Stimulated activated CD4-positive, alpha-beta T cell treated with anti-CD3 and anti-CD28 coated beads, Interleukin-12 subunit alpha, Interleukin-12 subunit beta, amount 100 ng/mL, for 24 hours (primary cell): ENCODE data around the gene SLC22A8.
"Not testable (repeated sequence)": the region's sequence is repeated elsewhere in the genome, so short reads cannot be mapped to it uniquely, and the experiment has no call there.

Source experiments
- DNase-seq, 2 experiments: peaks; one replicate each; pipeline ENCODE4 v3.0.0-alpha.2; 2020; ENCODE audit warnings: low read depth in 2 of 2

SLC22A8 gene

DNA sequence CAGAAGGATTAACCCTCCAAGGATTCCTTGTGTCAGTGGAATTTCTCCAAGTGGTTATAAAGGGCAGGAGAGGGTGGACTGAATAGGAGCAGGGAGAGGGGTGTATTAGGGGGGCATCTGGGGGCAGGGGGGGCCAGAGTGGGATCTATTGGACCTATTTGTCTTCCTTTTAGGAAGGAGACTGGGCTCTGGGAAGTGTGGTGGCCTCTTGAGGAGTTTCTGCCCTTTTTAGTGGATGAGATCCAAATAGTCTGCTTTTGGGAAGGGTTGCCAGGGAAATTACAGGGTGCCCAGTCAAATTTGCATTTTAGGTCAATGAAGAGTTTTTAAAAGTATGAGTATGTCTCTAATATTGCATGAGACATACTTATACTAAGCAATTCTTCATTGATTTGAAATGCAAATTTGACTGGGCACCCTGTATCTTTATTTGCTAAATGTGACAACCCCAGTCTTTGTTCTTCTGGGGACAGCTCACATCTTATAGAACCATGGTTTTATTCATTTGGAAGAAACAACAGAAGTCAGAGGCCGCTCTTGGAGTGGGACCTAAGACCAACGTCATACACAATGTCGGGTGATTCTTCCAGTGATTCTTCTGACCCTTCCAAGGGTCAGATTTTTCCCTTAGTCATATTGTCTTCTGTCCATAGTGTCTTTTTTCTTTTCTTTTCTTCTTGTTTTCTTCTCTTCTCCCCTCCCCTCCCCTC lies 30.4 kb downstream of the SLC22A8 start:
- no peak for DNase-seq

GRCh38 chr11:62984451-62984991 lies 31.1 kb downstream of the SLC22A8 start, which contains the start of gene SLC22A6:
SLC22A6 (minus strand) TSS chr11:62984967; CDS start chr11:62984690, 277 bp downstream.
- DNase-seq = no peak

DNA sequence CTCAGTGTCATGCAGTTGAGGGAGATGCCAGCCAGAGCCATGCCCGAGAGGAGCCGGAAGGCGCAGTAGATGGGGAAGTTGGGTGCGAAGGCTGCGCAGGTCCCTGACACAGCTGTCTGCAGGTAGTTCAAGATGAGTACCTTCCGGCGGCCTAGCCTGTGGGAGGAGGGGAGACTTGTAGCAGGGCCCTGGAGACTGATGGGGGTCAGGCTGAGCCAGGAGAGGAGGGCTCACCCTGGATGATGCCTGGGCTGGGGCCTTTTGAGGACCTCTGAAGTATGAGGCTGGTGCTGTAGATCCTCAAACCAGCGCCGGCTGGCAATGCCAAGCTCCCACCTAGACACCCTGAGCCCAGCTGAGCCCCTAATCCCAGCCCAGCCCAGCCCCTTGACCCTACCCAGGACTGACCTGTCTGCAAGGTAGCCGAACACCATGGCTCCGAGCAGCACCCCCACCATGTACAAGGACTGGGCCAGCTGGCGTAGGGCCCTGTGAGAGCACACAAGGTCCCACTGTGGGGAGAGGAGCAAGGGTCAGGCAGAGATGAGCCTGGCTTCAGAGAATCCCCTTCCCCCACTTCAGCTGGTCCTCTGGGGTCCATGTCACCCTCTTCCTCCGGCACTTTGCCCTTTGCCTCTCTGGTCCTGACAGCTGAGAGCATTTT lies 32.0 kb downstream of the SLC22A8 start:
- no peak for DNase-seq

DNA sequence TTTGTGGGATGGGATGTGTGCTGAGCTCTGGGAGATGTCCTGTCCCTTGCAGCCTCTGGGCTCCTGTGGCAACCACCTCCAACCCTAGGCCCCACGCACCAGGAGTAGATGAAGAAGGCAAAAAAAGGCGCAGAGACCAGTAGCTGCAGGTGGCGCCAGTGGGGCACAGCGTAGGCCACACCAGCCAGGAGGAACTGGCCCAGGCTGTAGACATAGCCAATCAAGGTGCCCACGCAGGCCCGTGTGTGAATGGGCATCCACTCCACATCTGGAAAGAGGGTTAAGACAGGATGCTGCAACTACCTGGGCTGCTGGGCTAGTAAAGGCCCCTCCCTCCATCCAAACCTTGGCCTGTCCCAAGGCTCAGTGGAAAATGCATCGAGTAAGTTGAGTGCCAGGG lies 33.9 kb downstream of the SLC22A8 start:
- no peak for DNase-seq

DNA sequence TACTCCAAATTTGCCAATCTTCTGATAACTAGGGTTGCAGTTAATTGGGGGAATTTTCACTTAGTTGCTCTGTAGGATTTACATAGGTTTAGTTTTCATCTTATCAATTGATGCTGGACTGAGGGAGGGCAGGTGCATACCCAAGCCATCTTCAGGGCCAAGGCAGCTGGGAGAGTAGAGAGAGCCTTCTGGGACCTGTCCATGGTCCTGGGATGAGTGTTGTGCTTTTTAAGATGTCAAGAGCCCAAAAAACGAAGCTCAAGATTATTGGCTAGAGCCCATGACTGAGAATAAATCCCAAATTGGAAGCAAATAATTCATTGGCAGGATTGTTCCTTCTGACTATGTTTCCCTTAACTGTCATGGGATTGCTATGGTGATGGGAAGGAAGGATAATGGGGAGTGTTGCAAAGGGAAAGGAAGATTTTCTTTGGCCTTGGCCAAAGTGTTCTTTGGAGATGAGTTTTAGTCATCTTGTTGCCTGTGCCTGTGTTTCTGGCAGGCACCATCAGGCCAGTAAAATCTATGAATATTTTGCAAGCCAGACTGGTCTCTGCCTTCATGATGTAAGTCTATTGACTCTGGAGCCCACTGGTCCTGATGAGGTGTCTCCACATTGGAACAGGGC lies 35.4 kb downstream of the SLC22A8 start:
- DNase-seq = no peak

DNA sequence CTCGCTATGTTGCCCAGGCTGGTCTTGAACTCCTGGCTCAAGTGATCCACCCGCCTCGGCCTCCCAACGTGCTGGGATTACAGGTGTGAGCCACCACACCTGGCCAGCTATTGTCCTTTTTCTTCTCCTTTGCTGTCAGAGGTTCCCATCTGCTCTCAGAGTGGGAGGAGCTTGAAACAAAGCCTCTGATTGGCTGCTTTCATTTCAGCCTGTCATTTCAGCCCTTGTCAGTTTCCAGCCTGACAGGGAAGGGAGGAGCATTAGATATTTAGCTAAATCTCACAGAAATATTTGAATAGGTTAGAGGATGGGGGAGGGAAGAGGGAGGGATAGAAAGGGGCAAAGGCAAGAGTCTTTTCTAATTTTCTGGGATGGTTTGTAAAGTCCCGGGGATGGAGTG lies 39.5 kb downstream of the SLC22A8 start:
- DNase-seq = no peak

DNA sequence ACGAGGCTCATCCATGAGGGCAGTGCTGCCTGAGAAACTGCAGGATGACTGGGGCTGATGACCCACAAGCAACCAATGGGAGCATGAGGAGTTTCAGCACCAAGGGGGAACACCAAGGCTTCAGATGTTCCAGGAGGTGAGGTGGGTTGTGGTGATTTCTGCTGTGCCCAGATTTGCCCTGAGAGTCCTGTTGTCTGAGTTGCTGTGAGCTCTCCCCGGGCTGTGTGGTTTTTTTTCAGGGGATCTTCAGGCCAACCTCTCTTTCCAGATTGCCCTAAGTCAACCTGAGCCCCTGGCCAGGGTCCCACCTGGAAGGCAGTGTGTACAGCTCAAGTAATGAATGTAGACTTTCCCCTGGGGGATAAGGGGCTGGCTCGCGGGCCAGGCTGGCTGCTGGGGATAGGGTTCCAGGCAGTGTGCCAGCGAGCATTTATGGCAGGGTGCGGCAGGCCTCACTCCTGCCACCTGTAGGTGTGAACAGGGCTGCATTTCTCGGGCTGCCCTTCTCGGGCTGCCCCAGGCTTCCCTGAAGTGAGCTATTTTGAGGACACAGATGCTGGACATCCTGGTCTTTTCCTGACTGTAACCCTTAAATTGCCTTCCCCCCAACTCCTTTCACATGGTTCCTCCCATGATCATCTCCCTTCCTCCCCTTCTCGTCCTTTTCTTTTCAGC lies 40.7 kb downstream of the SLC22A8 start:
- DNase-seq = peak in 1 of 2 experiments; percentile 6

DNA sequence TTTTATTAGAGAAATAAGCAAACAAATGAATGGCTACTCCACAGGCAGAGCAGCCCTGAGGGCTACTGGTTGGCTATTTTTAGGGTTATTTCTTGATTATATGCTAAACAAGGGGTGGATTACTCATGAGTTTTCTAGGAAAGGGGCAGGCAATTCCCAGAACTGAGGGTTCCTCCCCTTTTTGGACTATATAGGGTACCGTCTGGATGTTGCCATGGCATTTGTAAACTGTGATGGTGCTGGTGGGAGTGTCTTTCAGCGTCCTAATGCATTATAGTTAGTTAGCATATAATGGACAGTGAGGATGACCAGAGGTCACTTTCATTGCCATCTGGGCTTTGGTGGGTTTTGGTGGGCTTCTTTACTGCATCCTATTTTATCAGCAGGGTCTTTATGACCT lies 50.1 kb downstream of the SLC22A8 start:
- DNase-seq = no peak

DNA sequence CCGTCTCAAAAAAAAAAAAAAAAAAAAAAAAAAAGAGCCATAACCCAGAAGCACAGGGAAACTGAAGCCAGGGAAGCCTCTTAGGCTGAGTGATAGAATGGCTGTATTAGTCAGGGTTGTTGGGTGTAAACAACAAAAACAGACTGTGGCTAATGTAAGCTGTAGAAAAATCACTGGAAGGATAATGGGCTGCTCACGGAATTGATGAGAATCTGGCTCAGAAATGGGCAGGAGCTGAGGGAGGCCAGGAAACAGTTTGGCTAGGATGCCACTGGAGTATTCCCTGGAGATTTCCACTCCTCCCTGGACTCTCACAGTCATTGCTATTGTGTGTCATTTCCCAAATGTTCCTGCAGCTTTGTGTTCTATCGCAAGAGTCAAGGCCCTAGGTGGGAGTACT lies 53.2 kb downstream of the SLC22A8 start:
- DNase-seq = no peak

DNA sequence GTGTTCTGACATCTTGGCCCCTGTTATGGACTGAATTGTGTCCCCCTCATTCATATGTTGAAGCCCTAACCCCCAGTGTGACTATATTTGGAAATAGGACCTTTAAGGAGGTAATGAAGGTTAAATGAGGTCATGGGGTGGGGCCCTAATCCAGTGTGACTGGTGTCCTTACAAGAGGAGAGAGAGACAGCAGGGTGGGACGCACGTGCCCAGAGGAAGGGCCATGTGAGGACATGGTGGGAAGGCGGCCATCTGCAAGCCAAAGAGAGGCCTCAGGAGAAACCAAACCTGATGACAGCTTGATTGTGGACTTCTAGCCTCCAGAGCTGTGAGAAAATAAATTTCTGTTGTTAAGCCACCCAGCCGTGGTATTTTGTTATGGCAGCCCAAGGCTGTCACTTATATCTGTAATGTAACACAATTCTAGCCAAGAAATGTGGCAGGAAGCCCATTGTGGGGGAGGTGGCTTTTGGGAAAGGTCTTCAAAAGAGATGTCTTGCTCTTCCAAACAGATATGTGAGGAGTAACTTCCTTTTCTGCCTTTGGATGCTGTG lies 54.5 kb downstream of the SLC22A8 start:
- DNase-seq = no peak

GRCh38 chr11:62959422-62959980 lies 56.1 kb downstream of the SLC22A8 start:
- DNase-seq = no peak

GRCh38 chr11:62958547-62959421 lies 56.9 kb downstream of the SLC22A8 start:
- no peak for DNase-seq

DNA sequence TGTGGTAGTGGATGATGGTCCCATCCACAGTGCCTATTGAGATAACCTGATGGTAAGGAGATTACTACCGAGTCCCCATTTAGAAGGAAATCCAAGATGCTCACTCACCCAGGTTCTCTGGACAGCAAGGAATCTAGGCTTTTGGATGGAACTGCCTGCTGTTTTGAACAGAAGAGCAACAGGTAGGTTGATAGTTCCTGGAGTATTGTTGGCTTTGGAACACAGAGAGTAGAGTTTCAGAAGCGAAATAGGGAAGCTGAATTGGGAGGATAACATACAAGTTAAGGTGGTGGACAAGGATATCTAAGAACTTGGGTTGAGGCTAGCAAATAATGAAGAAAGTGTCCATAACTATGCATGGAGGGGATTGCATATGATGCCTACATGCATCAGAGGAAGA lies 58.5 kb downstream of the SLC22A8 start:
- DNase-seq = no peak

DNA sequence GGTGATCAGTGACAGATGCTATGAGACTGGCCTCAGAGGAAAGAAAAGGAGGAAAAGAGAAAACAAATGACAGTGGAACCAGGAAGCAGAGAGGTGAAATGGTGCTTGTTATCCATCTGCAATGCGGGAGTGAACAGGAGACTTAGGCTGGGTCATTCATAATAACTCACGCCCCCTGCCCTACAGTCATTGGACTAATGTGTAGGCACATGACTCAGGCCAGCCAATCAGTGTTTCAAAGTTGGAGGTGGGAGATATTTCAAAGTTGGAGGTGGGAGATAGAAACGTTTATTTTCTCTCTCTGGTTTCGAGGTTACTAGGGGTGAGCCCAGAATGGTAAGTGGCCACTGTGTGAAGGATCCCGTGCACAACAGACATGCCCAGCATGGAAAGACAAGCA lies 61.2 kb downstream of the SLC22A8 start:
- no peak for DNase-seq

DNA sequence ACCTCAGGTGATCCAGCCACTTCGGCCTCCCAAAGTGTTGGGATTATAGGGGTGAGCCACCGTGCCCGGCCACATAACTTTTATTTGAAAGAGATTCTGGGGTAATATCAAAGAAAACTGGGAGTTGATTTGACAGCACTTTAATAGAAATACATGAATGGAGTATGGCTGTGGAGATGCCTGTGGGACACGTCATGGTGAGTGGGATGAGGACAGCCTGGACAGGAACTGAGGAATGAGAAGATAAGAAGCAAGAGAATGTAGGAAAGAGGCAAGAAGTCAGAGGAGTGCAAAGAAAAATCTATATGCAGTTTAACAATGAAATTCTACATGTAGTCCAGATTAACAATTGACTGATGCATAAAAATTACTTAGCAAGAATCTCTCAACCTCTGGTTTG lies 61.8 kb downstream of the SLC22A8 start:
- no peak for DNase-seq

- no peak for DNase-seq
Observed at GRCh38 chr11:62948765-62949320, 66.8 kb downstream of the SLC22A8 start.

GRCh38 chr11:62945538-62945937 lies 70.1 kb downstream of the SLC22A8 start:
- not testable (repeated sequence) for DNase-seq
